GM12801 (cell line): ENCODE measurements around the gene FAM83B.

Experiments used
- CTCF ChIP-seq: IDR thresholded peaks from one replicate; pipeline ENCODE4 v1.5.1; 2011; ENCODE audit warnings: control low read depth; ENCODE audit not compliant: insufficient read length; ENCODE audit errors: extremely low read depth

The FAM83B gene

GRCh38 chr6:54877713-54878317 is 31.2 kb downstream of the FAM83B start:
- no peak for TF ChIP-seq CTCF

GRCh38 chr6:54878718-54879117 is 32.1 kb downstream of the FAM83B start:
- TF ChIP-seq CTCF = no peak

GRCh38 chr6:54879188-54879985 is 32.8 kb downstream of the FAM83B start:
- no peak for TF ChIP-seq CTCF

- no peak for TF ChIP-seq CTCF
Measured at GRCh38 chr6:54881067-54881730, 34.6 kb downstream of the FAM83B start.

GRCh38 chr6:54886932-54887584 is 40.5 kb downstream of the FAM83B start:
- no peak for TF ChIP-seq CTCF

- TF ChIP-seq CTCF = no peak
Measured at GRCh38 chr6:54891536-54891935, 45.0 kb downstream of the FAM83B start.

- TF ChIP-seq CTCF = no peak
Measured at GRCh38 chr6:54892831-54893230, 46.3 kb downstream of the FAM83B start.
